Astrocyte (in vitro differentiated cells and primary cell): ENCODE results near the gene NOL4L.

ENCODE experiments used
- EZH2 ChIP-seq: IDR thresholded peaks from 2 replicates; pipeline ENCODE4 v1.6.1; 2012; ENCODE audit warnings: mild to moderate bottlenecking, low read length, inconsistent platforms; ENCODE audit not compliant: insufficient read depth
- TF ChIP-seq, protein P1 (sequence below): IDR thresholded peaks from 2 replicates; pipeline ENCODE4 v1.5.1; 2011; ENCODE audit warnings: low read depth, mild to moderate bottlenecking, inconsistent platforms, low read length, moderate library complexity; ENCODE audit not compliant: insufficient read depth

DNA sequence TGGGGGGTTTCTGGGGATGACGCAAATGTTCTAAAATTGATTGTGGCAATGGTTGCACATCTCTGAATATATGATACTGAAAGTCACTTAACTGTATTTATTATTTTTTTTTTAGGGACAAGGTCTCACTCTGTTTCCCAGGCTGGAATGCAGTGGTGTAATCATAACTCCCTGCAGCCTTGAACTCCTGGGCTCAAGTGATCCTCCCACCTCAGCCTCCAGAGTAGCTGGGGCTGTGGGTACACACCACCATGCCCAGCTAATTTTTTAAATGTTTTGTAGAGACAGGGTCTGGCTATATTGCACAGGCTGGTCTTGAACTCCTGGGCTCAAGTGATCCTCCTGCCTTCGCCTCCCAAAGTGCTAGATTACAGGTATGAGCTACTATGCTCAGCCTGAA is 33.4 kb downstream of the NOL4L start:
- TF ChIP-seq, protein P1, sequence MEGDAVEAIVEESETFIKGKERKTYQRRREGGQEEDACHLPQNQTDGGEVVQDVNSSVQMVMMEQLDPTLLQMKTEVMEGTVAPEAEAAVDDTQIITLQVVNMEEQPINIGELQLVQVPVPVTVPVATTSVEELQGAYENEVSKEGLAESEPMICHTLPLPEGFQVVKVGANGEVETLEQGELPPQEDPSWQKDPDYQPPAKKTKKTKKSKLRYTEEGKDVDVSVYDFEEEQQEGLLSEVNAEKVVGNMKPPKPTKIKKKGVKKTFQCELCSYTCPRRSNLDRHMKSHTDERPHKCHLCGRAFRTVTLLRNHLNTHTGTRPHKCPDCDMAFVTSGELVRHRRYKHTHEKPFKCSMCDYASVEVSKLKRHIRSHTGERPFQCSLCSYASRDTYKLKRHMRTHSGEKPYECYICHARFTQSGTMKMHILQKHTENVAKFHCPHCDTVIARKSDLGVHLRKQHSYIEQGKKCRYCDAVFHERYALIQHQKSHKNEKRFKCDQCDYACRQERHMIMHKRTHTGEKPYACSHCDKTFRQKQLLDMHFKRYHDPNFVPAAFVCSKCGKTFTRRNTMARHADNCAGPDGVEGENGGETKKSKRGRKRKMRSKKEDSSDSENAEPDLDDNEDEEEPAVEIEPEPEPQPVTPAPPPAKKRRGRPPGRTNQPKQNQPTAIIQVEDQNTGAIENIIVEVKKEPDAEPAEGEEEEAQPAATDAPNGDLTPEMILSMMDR: no peak
- TF ChIP-seq EZH2: no peak
